HEK293T (cell line): Measurements from ENCODE around the gene RRAS.

ENCODE experiments used
- CTCF ChIA-PET: fragments of 350-600 bp; formaldehyde crosslinking; extraction: SDS; loops from one replicate; lab custom pipeline; 2021; ENCODE audit warnings: antibody characterized with exemption, inconsistent platforms; lab: Yijun Ruan, JAX
- POLR2A ChIA-PET: fragments of 350-600 bp; formaldehyde crosslinking; extraction: SDS; loops from one replicate; lab custom pipeline; 2020; ENCODE audit warnings: antibody characterized with exemption, inconsistent platforms; lab: Yijun Ruan, JAX
- DNase-seq: peaks from one replicate; pipeline ENCODE4 v3.0.0; 2012; ENCODE audit warnings: mixed read lengths; ENCODE audit errors: extremely low spot score
- ARNT ChIP-seq: fragments of 450-650 bp; IDR thresholded peaks from 2 replicates; pipeline ENCODE4 v1.6.1; 2017; ENCODE audit warnings: mild to moderate bottlenecking
- BHLHE40 ChIP-seq: fragments of 450-650 bp; IDR thresholded peaks from 2 replicates; pipeline ENCODE4 v1.6.1; 2016; ENCODE audit warnings: mild to moderate bottlenecking, moderate library complexity, borderline replicate concordance
- CTBP1 ChIP-seq: fragments of 450-650 bp; IDR thresholded peaks from 2 replicates; pipeline ENCODE4 v1.6.1; 2016; ENCODE audit warnings: borderline replicate concordance
- ELF4 ChIP-seq: fragments of 450-650 bp; IDR thresholded peaks from 2 replicates; pipeline ENCODE4 v1.6.1; 2017; ENCODE audit warnings: antibody characterized with exemption
- FOXA1 ChIP-seq: fragments of 450-650 bp; IDR thresholded peaks from 2 replicates; pipeline ENCODE4 v1.6.1; 2016; ENCODE audit warnings: mild to moderate bottlenecking
- FOXK2 ChIP-seq: fragments of 450-650 bp; IDR thresholded peaks from 2 replicates; pipeline ENCODE4 v1.6.1; 2016; ENCODE audit warnings: mild to moderate bottlenecking
- FOXM1 ChIP-seq: fragments of 450-650 bp; IDR thresholded peaks from 2 replicates; pipeline ENCODE4 v1.6.1; 2017; ENCODE audit warnings: mild to moderate bottlenecking, borderline replicate concordance
- HDGF ChIP-seq: fragments of 450-650 bp; IDR thresholded peaks from 2 replicates; pipeline ENCODE4 v1.6.1; 2017; ENCODE audit warnings: antibody characterized with exemption, borderline replicate concordance
- L3MBTL2 ChIP-seq: fragments of 450-650 bp; conservative IDR thresholded peaks from 2 replicates; pipeline ENCODE4 v1.6.1; 2016; ENCODE audit warnings: mild to moderate bottlenecking
- LEF1 ChIP-seq: fragments of 450-650 bp; IDR thresholded peaks from 2 replicates; pipeline ENCODE4 v1.6.1; 2017; ENCODE audit warnings: mild to moderate bottlenecking, borderline replicate concordance
- NFRKB ChIP-seq: fragments of 450-650 bp; IDR thresholded peaks from 2 replicates; pipeline ENCODE4 v1.6.1; 2016; ENCODE audit warnings: mild to moderate bottlenecking, moderate library complexity
- PKNOX1 ChIP-seq: fragments of 450-650 bp; IDR thresholded peaks from 2 replicates; pipeline ENCODE4 v1.6.1; 2016
- SP1 ChIP-seq: fragments of 450-650 bp; IDR thresholded peaks from 2 replicates; pipeline ENCODE4 v1.6.1; 2017
- SUZ12 ChIP-seq: fragments of 450-650 bp; IDR thresholded peaks from 2 replicates; pipeline ENCODE4 v1.6.1; 2016; ENCODE audit warnings: mild to moderate bottlenecking
- ZNF384 ChIP-seq: fragments of 450-650 bp; IDR thresholded peaks from 2 replicates; pipeline ENCODE4 v1.6.1; 2016

The RRAS gene

GRCh38 chr19:49595819-49596404, 44.0 kb downstream of the RRAS start:
- no peak for DNase-seq
- no peak for TF ChIP-seq CTBP1
- ChIA-PET CTCF (no interaction called here), POLR2A (interaction anchor here (0.8 to 1.3 kb wide), 2 partner anchors 44 to 69 kb away, joined by 3 to 4 read pairs; partner anchors contain the start of gene RRAS)

DNA sequence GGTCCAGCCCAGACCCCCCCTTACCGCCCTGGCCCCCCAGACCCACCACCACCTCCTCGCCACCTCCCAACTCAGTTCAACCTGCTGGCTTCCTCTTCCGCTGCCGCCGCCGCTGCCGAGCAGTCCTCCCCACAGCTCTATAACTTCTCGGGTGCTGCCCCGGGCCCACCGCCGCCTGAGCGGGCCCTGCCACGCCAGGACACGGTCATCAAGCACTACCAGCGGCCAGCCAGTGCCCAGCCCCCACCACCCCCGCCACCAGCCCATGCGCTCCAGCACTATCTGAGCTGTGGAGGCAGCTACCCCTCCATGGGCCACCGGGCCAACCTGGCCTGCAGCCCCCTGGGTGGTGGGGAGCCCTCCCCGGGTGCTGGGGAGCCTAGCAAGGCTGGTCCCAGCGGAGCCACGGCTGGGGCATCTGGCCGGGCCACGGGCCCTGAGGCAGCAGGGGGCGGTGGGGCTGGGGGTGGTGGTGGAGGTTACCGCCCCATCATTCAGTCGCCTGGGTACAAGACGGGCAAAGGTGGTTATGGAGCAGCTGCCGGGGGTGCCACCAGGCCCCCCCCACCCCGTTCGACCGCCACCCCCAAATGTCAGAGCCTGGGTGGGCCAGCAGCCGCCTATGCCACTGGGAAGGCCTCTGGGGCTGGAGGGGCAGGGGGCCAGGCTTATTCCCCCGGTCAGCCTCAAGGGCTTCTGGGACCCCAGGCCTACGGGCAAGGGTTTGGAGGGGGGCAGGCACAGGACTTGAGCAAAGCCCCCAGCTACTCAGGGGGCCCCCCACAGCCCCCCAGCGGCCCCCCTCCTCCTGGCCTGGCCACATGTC, 44.7 kb downstream of the RRAS start:
- POLR2A ChIA-PET: interaction anchor here (0.8 to 1.3 kb wide), 2 partner anchors 45 to 69 kb away, joined by 3 to 4 read pairs; partner anchors contain the start of gene RRAS
- CTCF ChIA-PET: no interaction called here
- TF ChIP-seq CTBP1 (no peak), PKNOX1 (no peak), BHLHE40 (no peak), LEF1 (no peak), ZNF384 (no peak), HDGF (no peak), NFRKB (no peak), FOXM1 (no peak), FOXA1 (no peak), SUZ12 (no peak), ELF4 (no peak), FOXK2 (no peak), SP1 (no peak), ARNT (no peak), L3MBTL2 (no peak)
- no peak for DNase-seq

DNA sequence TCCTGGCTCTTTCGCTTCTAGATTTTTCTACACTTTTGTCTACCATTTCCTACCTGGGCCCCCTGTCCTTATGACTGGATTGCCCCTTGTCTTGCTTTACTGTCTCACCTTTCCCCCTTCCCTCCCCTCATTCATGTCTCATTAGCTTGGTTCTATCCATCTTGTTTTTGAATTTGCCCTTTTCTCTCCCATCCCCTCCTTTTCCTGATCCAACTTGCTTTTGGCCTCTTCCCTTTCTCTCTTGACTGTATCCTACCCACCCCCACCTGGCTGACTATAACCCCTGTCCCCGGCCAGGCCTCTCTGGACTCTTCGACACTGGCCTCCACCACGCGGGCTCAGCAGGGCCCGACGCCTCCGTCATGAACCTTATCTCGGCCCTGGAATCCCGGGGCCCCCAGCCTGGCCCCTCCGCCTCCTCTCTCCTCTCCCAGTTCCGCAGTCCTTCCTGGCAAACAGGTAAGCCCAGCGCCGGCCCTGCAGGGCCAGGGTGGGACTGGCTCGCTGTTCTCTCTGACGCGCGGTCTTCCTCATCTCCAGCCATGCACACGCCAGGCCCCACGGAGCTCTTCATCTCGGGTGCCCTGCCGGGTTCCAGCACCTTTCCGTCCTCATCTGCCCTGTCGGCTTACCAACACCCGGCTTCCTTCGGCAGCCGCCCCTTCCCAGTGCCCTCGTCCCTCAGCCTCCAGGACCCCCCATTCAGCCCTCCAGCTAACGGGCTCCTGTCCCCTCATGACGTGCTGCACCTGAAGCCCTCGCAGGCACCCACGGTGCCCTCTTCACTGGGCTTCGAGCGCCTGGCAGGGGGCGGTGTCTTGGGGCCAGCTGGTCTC, 45.6 kb downstream of the RRAS start:
- ChIA-PET POLR2A (interaction anchor here (1.3 to 4.6 kb wide), 4 partner anchors 46 to 98 kb away, joined by 3 to 61 read pairs (median 5); partner anchors contain the start of genes BCL2L12, IRF3, RPS11 and RRAS), CTCF (interaction anchor here (0.7 kb wide), 1 partner anchor 8 kb away, joined by 3 read pairs; no protein-coding TSS in a partner anchor)
- DNase-seq: no peak
- TF ChIP-seq BHLHE40 (no peak), LEF1 (no peak), PKNOX1 (no peak), SP1 (no peak)

DNA sequence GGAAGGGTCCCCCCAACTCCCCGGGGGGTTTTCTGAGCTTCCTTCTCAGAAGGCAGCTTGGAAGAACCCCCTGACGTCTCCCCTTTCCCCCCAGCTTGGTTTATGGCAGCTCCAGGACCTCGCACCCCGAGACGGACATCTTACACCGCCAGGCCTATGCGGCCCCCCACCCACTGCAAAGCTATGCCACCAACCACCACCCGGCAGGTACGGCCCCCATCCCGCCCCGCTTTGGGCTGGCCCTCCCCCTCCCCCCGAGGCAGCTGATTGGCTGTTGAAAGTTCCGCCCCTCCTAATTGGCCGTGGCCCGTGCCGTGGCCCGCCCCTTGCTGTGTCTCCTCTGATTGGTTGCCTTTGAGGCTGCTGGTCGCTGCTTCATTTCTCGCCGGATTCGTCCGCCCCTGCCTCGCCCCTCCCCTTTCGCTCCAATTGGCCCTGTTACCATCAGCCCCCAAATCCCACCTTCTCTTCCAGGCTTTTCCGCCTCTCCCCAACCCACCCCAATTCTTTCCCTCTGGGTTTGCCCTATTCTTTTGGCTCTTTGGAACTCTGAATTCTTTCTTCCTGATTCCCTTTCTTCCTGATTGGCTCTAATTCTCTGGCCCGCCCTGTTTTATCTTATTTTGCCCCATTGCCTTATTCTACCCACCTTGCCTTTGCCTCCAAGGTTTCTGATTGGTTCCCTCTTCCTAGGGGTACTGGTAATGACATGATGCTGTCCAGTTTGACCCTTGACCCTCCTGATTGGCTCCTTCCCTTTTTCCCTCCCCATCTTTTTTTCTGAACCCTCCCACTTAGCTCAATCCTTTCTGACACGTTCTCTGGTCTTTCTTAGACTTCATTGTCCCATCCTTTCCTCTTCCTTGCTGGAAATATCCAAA, 46.5 kb downstream of the RRAS start:
- POLR2A ChIA-PET: interaction anchor here (1.3 to 4.6 kb wide), 3 partner anchors 48 to 98 kb away, joined by 3 to 61 read pairs (median 6); partner anchors contain the start of genes BCL2L12, IRF3, RPS11 and RRAS
- peak; percentile 98 for DNase-seq
- TF ChIP-seq BHLHE40 (no peak), ZNF384 (no peak), FOXM1 (no peak), CTBP1 (no peak), L3MBTL2 (no peak), FOXA1 (no peak), NFRKB (no peak), HDGF (no peak), ARNT (no peak), LEF1 (no peak), SP1 (no peak)
- CTCF ChIA-PET: interaction anchor here (0.6 to 0.7 kb wide), 4 partner anchors 9 to 157 kb away, joined by 3 to 4 read pairs (median 4); no protein-coding TSS in a partner anchor

DNA sequence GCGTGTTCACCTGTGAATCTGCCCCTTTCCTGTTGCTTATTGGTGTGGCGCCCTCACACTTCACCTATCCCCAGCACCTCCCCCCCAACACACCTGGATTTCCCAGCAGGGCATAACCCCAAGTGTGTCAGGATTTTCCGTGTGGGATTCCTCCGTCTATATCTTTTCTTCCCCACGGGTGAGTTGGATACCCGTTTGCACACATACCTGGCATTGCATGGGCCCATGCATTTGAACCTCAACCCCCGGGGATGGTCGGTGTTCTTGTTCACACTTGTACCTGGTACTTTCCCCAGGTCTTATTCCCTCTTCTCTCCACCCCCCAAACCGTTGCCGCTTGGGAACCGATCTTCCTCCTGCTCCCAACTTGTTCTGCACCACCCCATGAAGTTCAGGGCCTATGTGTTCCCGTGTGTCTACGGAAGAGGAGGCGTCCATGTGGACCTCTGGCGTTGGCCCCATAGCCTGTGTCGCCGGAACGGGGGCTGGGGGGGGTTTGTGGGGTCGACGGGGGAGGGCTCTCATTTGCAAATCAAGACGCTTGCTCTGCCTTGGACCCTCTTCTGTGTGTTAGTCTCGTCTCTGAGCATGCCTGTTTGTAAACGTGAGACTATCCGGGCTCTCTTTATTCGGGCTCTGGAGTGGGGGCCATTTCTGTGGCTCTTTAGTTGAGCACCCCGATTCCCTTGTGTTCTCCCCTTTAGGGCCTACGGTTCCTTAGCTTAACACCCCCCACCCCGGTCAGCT, 47.3 kb downstream of the RRAS start:
- CTCF ChIA-PET: interaction anchor here (0.6 to 0.7 kb wide), 5 partner anchors 22 to 1114 kb away, joined by 3 to 4 read pairs (median 4); no protein-coding TSS in a partner anchor
- TF ChIP-seq BHLHE40: no peak
- POLR2A ChIA-PET: interaction anchor here (1.1 to 4.6 kb wide), 5 partner anchors 48 to 97 kb away, joined by 3 to 61 read pairs (median 4); partner anchors contain the start of genes BCL2L12, IRF3, PRMT1 and RPS11
- DNase-seq: no peak
